HG03175 (cell line): ENCODE results near the gene MTERF1.

Source experiments
- ATAC-seq: cut with Tn5 transposase; IDR thresholded peaks from one replicate; pipeline ENCODE4 v1.9.1; 2021; ENCODE audit warnings: mild to moderate bottlenecking, moderate library complexity; ENCODE audit not compliant: unreplicated experiment

The MTERF1 gene

DNA sequence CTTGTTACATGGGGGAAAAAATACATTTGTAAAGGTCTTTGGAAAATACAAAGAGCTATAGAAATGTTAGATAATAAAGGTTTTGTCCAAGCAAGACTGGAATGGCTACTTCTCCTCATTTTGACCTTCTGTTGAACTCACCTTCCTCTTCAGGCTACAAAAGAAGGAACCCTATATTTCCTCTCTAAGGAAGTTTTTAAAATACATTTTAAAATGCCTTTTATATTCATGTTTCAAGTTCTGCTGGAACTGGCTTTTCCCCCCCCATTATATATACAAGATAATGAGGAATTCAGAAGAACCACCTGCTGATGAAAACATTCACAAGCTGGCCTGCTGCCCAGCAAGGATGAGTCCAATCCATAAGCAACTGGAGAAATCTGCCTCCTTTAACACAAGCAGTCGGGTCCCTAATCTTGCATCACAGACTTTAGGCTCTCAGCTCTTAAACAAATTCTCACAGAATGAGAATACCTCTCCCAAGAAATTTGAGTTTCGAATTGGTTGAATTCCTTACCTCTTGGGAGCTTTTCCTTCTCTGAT, 44.6 kb downstream of the MTERF1 start:
- ATAC-seq, result no peak

DNA sequence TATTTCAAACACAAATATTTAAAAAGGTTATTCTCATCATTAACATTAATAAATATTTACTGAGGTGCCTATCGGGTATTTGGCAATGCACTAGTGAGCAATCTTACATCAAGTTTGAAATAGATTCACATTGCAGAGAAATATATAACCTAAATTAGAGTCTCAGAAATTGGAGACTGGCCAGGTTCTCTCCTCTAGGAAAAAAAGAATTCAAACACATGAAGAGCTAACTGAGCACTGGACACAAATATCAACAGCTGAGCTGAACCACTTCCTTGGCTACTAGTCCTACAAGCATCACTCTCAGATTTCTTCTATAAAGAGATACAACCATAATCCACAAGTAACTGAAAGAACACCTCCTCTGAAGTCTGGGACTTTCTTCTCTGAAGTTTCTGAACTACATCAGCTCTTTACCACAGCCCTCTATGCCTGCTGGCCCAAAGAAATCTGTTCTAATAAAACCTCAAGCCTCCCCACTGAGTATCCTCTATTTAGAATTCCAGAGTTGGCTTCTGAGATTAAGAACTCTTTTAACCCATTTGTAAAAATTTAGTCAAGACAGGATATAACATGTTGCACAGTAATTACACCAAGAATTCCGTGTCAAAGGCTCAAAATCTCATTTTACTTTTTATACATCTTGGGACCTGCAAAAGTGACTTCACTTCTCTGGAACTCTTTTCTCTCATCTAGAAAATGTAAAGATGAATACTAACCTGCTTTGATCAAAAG, 45.2 kb downstream of the MTERF1 start:
- ATAC-seq, result no peak

DNA sequence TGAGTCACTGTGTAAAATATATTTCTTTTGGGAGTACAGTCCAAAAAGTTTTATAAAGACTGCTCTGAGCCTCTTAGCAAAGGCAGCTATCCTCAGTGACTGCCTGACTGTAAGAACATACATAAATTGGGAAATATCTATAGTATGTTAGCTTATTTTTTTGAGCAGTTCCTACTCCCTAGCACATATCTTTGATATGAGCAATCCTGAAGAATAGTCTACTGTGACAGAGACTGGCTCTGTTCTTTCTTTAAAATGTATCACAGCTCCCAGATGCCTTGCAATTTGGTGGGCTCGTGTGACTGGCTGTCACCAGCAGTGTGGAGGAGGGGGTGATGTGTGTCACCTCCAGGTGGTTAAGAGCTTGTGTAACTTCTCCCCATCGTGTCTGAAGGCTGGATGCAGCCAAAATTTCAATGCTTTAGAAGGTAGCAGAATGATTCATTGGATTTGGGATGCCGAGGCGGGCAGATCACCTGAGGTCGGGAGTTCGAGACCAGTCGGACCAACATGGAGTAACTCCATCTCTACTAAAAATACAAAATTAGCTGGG, 47.9 kb downstream of the MTERF1 start:
- ATAC-seq, result no peak

DNA sequence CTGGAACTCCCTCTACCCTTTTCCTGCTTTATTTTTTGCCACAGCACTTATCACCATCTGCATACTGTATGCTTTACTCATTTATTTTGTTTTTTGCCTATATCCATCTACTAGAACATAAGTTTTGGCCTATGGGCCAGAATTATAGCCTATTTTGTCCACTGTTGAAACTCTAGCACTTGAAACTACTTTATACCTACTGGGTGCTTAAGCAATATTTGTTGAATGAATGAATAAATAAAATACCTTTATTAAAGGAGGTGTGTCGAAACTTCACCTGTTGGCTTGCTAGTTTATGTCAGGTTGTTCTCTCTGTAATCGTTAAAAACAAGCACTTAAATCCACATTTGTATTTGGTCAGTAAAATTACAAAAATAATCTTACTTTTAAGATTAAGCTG, 53.3 kb downstream of the MTERF1 start:
- ATAC-seq, result no peak

DNA sequence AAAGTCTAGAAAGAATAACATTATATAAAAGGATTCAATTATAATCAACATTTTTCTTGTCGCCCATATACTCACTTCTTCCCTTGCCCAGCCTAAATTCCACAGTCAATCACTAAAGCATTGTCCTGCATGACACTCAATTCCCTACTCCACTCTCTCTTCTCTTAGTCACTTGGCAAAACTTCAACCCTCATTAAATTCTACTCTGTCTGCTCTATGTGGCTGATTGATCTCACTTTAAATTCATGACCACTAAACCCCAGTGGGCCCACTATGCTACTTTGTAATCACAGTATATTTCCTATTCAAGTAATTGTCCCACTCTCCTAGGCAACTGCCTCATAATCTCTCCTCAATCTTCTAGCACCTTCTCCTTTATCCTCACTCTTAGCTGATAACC, 54.1 kb downstream of the MTERF1 start:
- no peak for ATAC-seq

DNA sequence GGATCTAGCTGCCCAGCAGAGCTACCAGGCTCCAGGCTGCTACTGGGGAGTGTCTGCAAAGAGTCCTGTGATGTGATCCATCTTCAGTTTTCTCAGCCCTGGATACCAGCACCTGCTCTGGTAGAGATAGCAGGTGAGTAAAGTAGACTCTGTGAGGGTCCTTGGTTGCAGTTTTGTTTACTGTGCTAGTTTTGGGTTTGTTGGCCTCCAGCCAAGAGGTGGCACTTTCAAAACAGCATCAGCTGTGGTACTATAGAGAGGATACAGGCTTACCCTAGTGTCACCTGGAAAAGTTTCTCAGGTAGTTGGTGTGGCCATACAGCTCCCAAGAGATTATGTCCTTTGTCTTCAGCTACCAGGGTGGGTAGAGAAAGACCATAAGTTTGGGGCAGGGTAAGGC, 56.3 kb downstream of the MTERF1 start:
- no peak for ATAC-seq
